Right renal cortex interstitium (tissue), 3 donors: Measurements from ENCODE around the gene GLP2R. TPM values are rescaled to one million over a fixed set of nuclear protein-coding genes. Genes with fewer than 3 reads are reported as not detected.

Experiments used
- DNase-seq, 3 donors: peaks; one replicate each; pipeline ENCODE4 v3.0.0-alpha.2; 2013; ENCODE audit warnings: low read depth in 3 of 3, low spot score in 2 of 3
- polyA plus RNA-seq, 3 donors: library from polyadenylated mRNA; unstranded; fragments of 120-200 nt; gene quantifications; one replicate each; pipeline ENCODE4 v1.2.1, GENCODE V29; 2013; ENCODE audit not compliant: insufficient read length in 3 of 3

The GLP2R gene
- polyA plus RNA-seq, 3 donors, result 0.03 to 0.08 TPM; not detected in 1

DNA sequence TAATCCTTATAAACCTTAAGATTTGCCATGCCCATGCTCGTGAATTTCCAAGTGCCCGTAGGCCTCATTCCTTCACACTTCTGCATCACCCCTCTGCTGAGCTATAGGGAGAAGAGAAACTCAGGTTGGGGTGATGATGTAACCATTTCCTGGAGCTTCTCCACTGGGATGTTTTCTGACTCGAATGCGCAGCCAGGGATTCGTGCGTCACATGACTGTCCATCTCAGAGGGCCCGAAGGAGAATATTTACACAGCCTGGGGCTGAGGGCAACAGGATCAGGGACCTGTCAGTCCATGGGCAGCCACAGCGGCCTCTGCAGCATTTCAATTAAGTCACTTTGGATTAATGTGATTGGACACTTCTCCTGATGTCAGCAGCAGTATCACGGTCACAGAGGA lies 12.6 kb upstream of the GLP2R start:
- no peak for DNase-seq

DNA sequence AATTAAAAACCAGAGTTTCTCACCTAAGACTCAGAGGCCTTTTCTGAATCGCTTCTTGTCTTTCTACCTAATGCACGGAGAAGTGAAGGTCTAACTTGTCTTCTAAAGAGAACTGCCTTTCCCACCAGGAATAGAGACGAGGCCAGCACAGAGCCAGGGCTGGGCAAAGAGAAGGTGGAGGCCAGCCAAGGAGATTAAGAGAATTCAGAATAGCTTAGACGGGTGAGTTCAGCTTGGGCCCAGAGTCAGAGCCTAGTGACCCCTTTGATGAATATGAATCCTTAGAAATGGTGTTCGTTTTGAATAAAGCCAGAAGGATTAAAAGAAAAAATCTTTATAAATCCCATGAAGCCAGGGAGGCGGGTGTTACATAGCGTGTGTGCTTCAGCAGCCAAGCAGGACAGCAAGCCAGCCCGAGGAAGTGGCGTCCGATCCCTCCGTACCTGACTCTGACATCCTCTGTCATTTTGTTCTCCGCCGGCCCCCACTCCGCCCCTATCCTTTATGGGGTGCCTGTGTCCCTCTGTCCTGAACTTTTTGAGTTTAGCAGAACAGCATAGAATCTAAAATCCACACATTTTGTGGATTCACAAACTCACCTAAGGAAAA lies 11.3 kb upstream of the GLP2R start:
- DNase-seq, result no peak

DNA sequence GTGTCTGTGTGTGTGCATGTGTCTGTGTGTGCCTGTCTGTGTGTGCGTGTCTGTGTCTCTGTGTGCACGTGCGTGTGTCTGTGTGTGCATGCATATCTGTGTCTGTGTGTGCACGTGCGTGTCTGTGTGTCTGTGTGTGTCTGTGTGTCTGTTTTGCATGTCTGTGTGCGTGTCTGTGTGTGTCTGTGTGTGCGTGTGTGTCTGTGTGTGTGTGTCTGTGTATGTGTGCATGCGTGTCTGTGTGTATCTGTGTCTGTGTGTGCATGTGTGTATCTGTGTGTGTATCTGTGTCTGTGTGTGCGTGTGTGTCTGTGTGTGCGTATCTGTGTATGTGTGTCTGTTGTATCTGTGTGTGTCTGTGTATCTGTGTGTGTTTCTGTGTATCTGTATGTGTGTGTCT lies 9.3 kb upstream of the GLP2R start:
- DNase-seq, result no peak

DNA sequence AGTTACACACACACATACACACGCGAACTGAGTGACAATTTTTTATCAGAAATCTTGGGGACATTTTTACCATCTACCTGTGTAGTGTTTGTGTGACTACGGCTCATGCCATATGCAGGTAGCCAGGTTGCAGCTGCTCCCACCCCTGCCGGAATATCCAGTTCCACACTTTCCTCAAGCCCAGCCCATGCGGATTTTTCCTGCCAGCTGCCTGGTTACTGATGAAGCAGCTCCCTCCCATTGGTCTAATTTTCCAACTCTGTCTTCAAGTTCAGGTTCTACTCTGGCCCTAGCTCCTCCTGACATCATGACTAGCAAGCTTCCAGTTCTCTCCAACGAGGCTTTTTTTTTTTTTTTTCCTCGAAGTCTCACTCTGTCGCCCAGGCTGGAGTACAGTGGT lies 8.6 kb upstream of the GLP2R start:
- peak in 2 of 3 donors; percentile 31 to 45 for DNase-seq

- no peak for DNase-seq
Measured at GRCh38 chr17:9818760-9819159, 7.0 kb upstream of the GLP2R start.

DNA sequence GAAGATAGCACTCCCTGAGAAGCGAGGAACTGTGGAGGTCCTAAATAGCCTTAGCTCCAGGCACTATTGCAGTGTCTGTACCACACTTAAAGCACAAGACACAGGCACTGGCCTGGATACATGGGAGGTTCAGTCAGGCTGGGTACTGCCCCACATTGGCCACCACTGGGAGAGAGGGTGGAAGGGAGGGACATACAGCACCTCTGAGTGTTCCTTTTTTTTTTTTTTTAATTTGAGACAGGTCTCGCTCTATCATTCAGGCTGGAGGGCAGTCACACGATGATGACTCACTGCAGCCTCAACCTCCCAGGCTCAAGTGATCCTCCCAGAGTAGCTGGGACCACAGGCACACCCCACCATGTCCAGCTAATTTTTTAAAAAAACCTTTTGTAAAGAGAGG lies 5.3 kb upstream of the GLP2R start:
- no peak for DNase-seq

GRCh38 chr17:9821921-9822320 lies 3.8 kb upstream of the GLP2R start, which contains the start of gene GSG1L2:
Gene GSG1L2 (minus strand): TSS chr17:9822079. CDS start chr17:9822071, 8 bp downstream.
- DNase-seq, result no peak

GRCh38 chr17:9824094-9824493 lies 1.6 kb upstream of the GLP2R start:
- DNase-seq, result no peak

GRCh38 chr17:9824797-9825338 lies 856 bp upstream of the GLP2R start:
- no peak for DNase-seq

GRCh38 chr17:9828296-9829295 lies 2.9 kb downstream of the GLP2R start:
- DNase-seq, result no peak

DNA sequence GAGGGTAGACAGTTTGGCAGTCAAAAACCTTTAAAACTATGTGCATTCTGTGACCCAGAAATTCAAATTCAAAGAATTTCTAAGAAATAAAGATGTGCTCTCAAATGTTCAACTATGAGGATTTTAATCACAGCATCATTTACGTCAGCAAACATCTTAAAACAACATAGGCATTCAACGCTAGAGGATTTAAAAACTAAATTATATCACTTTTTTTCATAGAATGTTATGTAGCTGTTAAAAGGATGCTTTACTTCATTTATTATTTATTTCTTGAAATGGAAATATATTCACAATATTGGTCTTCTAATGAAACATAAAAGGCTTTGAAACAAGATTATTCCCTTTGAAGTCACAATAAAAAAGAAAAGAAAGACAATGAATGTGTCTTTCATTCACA lies 3.6 kb downstream of the GLP2R start:
- no peak for DNase-seq

- no peak for DNase-seq
Measured at GRCh38 chr17:9830711-9831110, 5.0 kb downstream of the GLP2R start.

GRCh38 chr17:9833922-9834321 lies 8.2 kb downstream of the GLP2R start:
- DNase-seq, result no peak

DNA sequence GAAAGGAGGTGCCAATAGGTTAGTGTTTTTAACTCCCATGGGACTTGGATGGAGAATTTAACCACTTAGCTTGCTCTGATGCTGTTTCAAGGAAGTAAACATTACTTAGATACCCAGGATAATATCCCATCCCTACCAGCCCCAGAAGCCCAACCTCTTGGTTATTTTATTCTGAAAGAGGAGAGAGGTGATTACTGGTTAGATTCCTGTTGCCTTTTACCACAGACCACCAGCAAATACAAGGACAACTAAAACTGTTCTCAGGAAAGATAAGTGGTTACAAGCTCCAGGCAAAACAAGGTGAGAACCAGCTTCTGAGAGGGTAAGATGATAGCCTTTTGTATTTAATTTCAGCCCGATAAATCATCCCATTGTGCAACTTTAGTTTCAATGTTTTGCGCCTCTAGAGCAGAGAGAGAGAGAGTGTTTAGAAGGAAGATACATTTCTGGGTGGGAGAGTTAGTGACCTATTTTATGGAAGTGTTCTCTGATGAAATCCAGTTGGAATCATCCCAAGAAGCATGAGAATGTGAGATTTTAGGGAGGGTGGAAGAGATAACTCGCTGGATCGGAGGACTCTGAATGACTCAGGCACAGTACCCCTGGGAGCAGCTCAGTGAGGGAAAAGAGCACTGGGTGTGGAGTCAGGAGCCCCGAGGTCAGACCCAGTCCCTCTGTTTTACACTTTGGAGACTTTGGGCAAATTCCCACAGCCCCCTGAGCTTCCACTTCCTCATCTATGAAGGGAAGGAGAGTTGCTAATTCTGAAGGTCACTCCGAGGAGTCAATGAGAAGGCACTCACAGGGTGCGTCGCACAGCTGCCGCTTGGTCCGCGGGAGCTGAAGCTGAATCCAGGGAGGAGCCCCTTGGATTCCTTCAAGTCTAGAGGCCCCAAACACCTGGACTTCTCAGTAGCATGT lies 12.1 kb downstream of the GLP2R start:
- DNase-seq, result no peak

GRCh38 chr17:9839433-9839832 lies 13.7 kb downstream of the GLP2R start:
- DNase-seq, result no peak

GRCh38 chr17:9842057-9842758 lies 16.5 kb downstream of the GLP2R start:
- no peak for DNase-seq

DNA sequence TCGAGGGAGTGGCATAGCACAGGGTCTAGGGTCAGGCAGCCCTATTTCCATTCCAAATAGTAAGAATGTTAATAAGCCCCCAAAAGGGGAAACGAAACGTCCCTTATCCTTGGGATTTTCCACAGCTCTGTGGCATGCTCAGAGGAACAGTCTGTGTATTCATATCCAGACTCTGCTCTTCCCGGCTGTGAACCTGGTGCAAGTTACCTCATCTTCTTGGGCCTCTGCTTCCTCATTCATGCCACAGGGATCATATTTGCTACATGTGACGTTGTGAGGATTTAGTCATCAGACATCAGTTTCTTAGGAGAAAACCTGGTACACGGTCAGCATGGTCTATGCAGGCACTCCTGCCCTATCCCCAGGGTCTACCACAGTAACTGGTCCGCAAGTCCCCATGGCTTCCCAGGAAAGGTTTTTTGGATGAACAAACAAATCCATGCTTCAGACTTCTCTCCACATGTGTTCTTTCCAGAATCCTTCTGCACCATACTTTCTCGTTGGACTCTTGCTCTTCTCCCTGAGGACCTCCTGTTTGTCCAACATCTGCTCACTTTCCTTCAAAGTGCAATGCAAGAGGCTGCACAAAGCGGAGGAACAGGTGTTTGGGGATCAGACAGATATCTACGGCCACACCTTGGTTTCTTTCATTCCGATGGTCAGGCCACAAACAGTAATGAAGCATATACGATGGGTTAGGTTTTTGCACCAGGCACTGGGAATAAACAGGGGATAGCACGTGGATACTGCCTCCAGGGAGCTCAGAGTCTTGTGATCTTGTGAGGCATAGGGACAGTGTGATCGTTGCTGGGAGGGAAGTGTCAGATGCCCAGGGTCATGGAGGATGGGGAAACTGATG lies 17.7 kb downstream of the GLP2R start:
- DNase-seq, result no peak

- no peak for DNase-seq
Measured at GRCh38 chr17:9844153-9844552, 18.4 kb downstream of the GLP2R start.

DNA sequence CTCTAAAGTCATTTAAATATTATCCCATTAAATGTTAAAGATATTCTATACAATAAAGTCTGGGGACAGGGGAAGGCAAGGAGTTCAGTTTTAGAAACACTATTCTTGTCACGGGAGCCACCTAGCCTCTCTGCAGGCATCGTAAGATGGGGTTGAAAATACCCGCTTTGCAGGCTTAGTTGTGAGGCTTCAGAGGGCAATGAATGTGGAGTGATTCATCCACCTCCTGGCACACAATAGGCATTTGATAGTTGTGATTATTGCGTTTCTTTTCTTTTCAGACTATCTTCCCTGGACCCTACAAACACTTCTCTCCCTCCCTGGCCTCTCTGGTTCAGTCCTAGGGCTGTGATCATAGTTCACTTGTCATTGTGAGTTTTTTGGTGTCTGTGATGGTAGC lies 19.6 kb downstream of the GLP2R start:
- no peak for DNase-seq
